GM18867 (cell line): ENCODE measurements around the gene GALNS.

ENCODE experiments used
- ATAC-seq: cut with Tn5 transposase; IDR thresholded peaks from one replicate; pipeline ENCODE4 v1.9.1; 2021; ENCODE audit warnings: mild to moderate bottlenecking, moderate library complexity; ENCODE audit not compliant: unreplicated experiment

Gene GALNS

GRCh38 chr16:88787579-88788314, 69.0 kb downstream of the GALNS start:
- ATAC-seq: no peak

- ATAC-seq: peak; percentile 40
Measured at GRCh38 chr16:88785106-88785924, 71.4 kb downstream of the GALNS start, which contains the start of gene PIEZO1. Gene PIEZO1 (minus strand): TSS chr16:88785220. CDS start chr16:88784964, 256 bp downstream.

- ATAC-seq: no peak
Measured at GRCh38 chr16:88784856-88785105, 72.0 kb downstream of the GALNS start.

GRCh38 chr16:88784074-88784855, 72.5 kb downstream of the GALNS start:
- peak; percentile 7 for ATAC-seq

- no peak for ATAC-seq
Measured at GRCh38 chr16:88783391-88784073, 73.2 kb downstream of the GALNS start.

GRCh38 chr16:88782454-88783390, 74.0 kb downstream of the GALNS start:
- no peak for ATAC-seq

GRCh38 chr16:88781140-88782077, 75.3 kb downstream of the GALNS start:
- ATAC-seq: no peak

GRCh38 chr16:88780142-88781062, 76.3 kb downstream of the GALNS start:
- no peak for ATAC-seq

- no peak for ATAC-seq
Measured at GRCh38 chr16:88779406-88780141, 77.2 kb downstream of the GALNS start.

GRCh38 chr16:88778541-88779065, 78.1 kb downstream of the GALNS start:
- no peak for ATAC-seq

- ATAC-seq: no peak
Measured at GRCh38 chr16:88778271-88778525, 78.5 kb downstream of the GALNS start.

- no peak for ATAC-seq
Measured at GRCh38 chr16:88777471-88778270, 79.1 kb downstream of the GALNS start.

- no peak for ATAC-seq
Measured at GRCh38 chr16:88775825-88776224, 80.9 kb downstream of the GALNS start.

GRCh38 chr16:88774544-88775393, 82.0 kb downstream of the GALNS start:
- no peak for ATAC-seq

GRCh38 chr16:88773812-88774291, 82.9 kb downstream of the GALNS start:
- no peak for ATAC-seq
